Gastroesophageal sphincter (tissue), 4 donors: Measurements from ENCODE around the gene PDZD4. TPM values are rescaled to one million over a fixed set of nuclear protein-coding genes. Genes with fewer than 3 reads are reported as not detected.

Experiments used
- ATAC-seq: fragments of 150-250 bp; one replicate; pipeline ENCODE4 v1.9.1; 2016; ENCODE audit warnings: mild to moderate bottlenecking, moderate library complexity
- H3K27ac ChIP-seq, 4 donors: fragments of 200-600 bp; sonication (generic) in 3 of 4; 1 replicate in 3 of 4; 2 replicates in 1 of 4; pipeline ENCODE4 v1.5.1; 2016 to 2019
- H3K27me3 ChIP-seq: fragments of 200-600 bp; sonication (generic); one replicate; pipeline ENCODE4 v1.5.1; 2019
- H3K36me3 ChIP-seq, 2 donors: fragments of 200-600 bp; sonication (generic); one replicate each; pipeline ENCODE4 v1.5.1; 2019; ENCODE audit warnings: control low read depth in 1 of 2
- H3K4me1 ChIP-seq, 3 donors: fragments of 200-600 bp; sonication (generic); 1 replicate in 2 of 3; 2 replicates in 1 of 3; pipeline ENCODE4 v1.5.1; 2016 to 2019; ENCODE audit warnings: control low read depth in 2 of 3
- H3K4me3 ChIP-seq, 2 donors: fragments of 200-600 bp; sonication (generic); one replicate each; pipeline ENCODE4 v1.5.1; 2019; ENCODE audit warnings: mild to moderate bottlenecking in 1 of 2, moderate library complexity in 1 of 2
- H3K9me3 ChIP-seq, 3 donors: fragments of 200-600 bp; sonication (generic); one replicate each; pipeline ENCODE4 v1.5.1; 2017 to 2019; ENCODE audit warnings: control low read depth in 2 of 3
- CTCF ChIP-seq, 4 experiments: fragments of 200-600 bp in 2 of 4; fragments of 450-650 bp in 2 of 4; sonication (generic) in 1 of 4; IDR thresholded peaks; one replicate each; pipeline ENCODE4 v1.5.1; 2017 to 2019; ENCODE audit warnings: antibody characterized with exemption in 4 of 4, mild to moderate bottlenecking in 2 of 4, moderate library complexity in 2 of 4
- EP300 ChIP-seq: sonication (generic); formaldehyde crosslinking; IDR thresholded peaks from one replicate; pipeline ENCODE4 v1.6.1; 2017; ENCODE audit warnings: antibody characterized with exemption, mild to moderate bottlenecking
- POLR2A ChIP-seq, 2 donors: fragments of 450-650 bp; IDR thresholded peaks; one replicate each; pipeline ENCODE4 v1.6.1; 2017; ENCODE audit warnings: antibody characterized with exemption in 2 of 2, mild to moderate bottlenecking in 2 of 2, moderate library complexity in 1 of 2
- POLR2AphosphoS5 ChIP-seq: sonication (generic); formaldehyde crosslinking; IDR thresholded peaks from one replicate; pipeline ENCODE4 v1.6.1; 2017; ENCODE audit warnings: antibody characterized with exemption
- WGBS, 2 donors: methylation state at CpG; one replicate each; pipeline ENCODE4 v1.1.5; 2018; ENCODE audit warnings: low coverage in 1 of 2; 5-methylcytosine and 5-hydroxymethylcytosine counted together
- total RNA-seq, 4 donors: library from RNA; depleted of rRNA; stranded (reverse); fragments of >200 nt; gene quantifications; one replicate each; pipeline ENCODE4 v1.1.0, GENCODE V29; 2016

The PDZD4 gene
- total RNA-seq, 4 donors from 2014 or later, result 10.6 to 48.5 (median 26.4) TPM

- WGBS, 2 donors, result no CpG with 5 or more reads among the region's 22 CpGs
- Histone ChIP-seq H3K27me3 (no peaks in the 10 kb centered on the region), H3K36me3 (peaks cover 0 to 53% of the 10 kb centered on the region in 2 donors), H3K9me3 (no peaks in the 10 kb centered on the region), H3K27ac (no peak overlapping the region), H3K4me3 (no peak overlapping the region), H3K4me1 (peaks cover 0 to 36% (median 4%) of the 10 kb centered on the region in 3 donors)
- no peak for TF ChIP-seq CTCF (IDR thresholded peaks at IDR 0.05)
- TF ChIP-seq EP300, result no peak
- TF ChIP-seq POLR2A (IDR thresholded peaks at IDR 0.05), result no peak
- no peak for TF ChIP-seq POLR2AphosphoS5
- ATAC-seq, result no peak
Observed at GRCh38 chrX:153768311-153769157, 61.8 kb downstream of the PDZD4 start.

GRCh38 chrX:153767674-153768055 lies 62.7 kb downstream of the PDZD4 start:
- WGBS, 2 donors, result 90% methylated on average over 2 of the region's 20 CpGs; no CpG with 5 or more reads in 1 of the 2 donors
- TF ChIP-seq EP300, result no peak
- no peak for TF ChIP-seq POLR2AphosphoS5
- no peak for TF ChIP-seq CTCF (IDR thresholded peaks at IDR 0.05)
- TF ChIP-seq POLR2A (IDR thresholded peaks at IDR 0.05), result no peak
- Histone ChIP-seq H3K36me3 (peaks cover 0 to 44% of the 10 kb centered on the region in 2 donors), H3K4me1 (peaks cover 0 to 36% (median 4%) of the 10 kb centered on the region in 3 donors), H3K27me3 (no peaks in the 10 kb centered on the region), H3K4me3 (peak overlapping the region in 1 of 2 donors; percentile 46), H3K9me3 (no peaks in the 10 kb centered on the region), H3K27ac (peak overlapping the region in 1 of 4 donors; percentile 59)
- ATAC-seq, result no peak

- 80 to 82% methylated on average over 2 to 5 of the region's 56 CpGs for WGBS, 2 donors
- H3K4me3 ChIP-seq, result peak overlapping the region in 1 of 2 donors; percentile 46
- peaks cover 0 to 36% (median 4%) of the 10 kb centered on the region in 3 donors for H3K4me1 ChIP-seq
- no peaks in the 10 kb centered on the region for H3K27me3 ChIP-seq
- ATAC-seq, result no peak
- no peaks in the 10 kb centered on the region for H3K9me3 ChIP-seq
- TF ChIP-seq CTCF (IDR thresholded peaks at IDR 0.05) (no peak), POLR2AphosphoS5 (no peak), POLR2A (IDR thresholded peaks at IDR 0.05) (no peak), EP300 (no peak)
- peak overlapping the region in 2 of 4 donors; percentile 59 to 78 for H3K27ac ChIP-seq
- H3K36me3 ChIP-seq, result peaks cover 0 to 38% of the 10 kb centered on the region in 2 donors
Observed at GRCh38 chrX:153766871-153767673, 63.3 kb downstream of the PDZD4 start.

- Histone ChIP-seq H3K4me1 (peaks cover 0 to 36% (median 4%) of the 10 kb centered on the region in 3 donors), H3K27me3 (no peaks in the 10 kb centered on the region), H3K36me3 (peaks cover 0 to 30% of the 10 kb centered on the region in 2 donors), H3K4me3 (peak overlapping the region; percentile 33 to 46), H3K27ac (peak overlapping the region; percentile 1 to 83 (median 78)), H3K9me3 (no peaks in the 10 kb centered on the region)
- ATAC-seq, result peak; percentile 45
- 0 to 61% methylated on average over 3 to 13 of the region's 21 CpGs for WGBS, 2 donors
- TF ChIP-seq CTCF (IDR thresholded peaks at IDR 0.05), result no peak
- TF ChIP-seq POLR2A (IDR thresholded peaks at IDR 0.05), result no peak
- no peak for TF ChIP-seq EP300
- TF ChIP-seq POLR2AphosphoS5, result no peak
Observed at GRCh38 chrX:153766098-153766817, 64.1 kb downstream of the PDZD4 start.
